Measurements from ENCODE around the gene COX20. TPM values are rescaled to one million over a fixed set of nuclear protein-coding genes. Genes with fewer than 3 reads are reported as not detected.

COX20 gene
- total and polyA plus RNA-seq, 3 donors from 2014 or later, result 41.6 to 60.6 (median 52.3) TPM

DNA sequence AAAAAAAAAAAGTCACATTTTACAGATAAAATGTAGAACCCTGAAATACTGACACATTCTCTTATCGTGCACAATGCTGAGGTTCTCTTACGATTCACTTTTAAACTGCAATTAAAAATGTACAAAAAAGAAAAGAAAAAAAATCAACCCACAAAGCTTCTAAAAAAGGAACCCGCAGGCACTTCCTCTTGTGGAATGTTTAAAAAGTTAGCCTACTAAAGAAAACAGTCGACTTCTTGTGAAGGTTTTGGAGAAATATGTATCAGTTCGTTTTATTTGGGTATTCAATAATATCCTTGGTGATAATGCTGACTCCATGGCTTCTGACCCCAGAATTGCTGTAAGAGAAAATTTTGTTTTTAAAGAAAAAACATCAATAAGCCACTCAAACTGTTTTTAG lies 18.7 kb downstream of the COX20 start:
- Histone ChIP-seq H3K36me3 (ENCODE audit: low read depth, missing control alignments) (no peaks in the 10 kb centered on the region), H3K9me3 (no peaks in the 10 kb centered on the region), H3K4me3 (no peak overlapping the region), H3K27ac (no peak overlapping the region), H3K27me3 (no peaks in the 10 kb centered on the region), H3K4me1 (no peaks in the 10 kb centered on the region)
- no peak for DNase-seq
- TF ChIP-seq, protein P1, sequence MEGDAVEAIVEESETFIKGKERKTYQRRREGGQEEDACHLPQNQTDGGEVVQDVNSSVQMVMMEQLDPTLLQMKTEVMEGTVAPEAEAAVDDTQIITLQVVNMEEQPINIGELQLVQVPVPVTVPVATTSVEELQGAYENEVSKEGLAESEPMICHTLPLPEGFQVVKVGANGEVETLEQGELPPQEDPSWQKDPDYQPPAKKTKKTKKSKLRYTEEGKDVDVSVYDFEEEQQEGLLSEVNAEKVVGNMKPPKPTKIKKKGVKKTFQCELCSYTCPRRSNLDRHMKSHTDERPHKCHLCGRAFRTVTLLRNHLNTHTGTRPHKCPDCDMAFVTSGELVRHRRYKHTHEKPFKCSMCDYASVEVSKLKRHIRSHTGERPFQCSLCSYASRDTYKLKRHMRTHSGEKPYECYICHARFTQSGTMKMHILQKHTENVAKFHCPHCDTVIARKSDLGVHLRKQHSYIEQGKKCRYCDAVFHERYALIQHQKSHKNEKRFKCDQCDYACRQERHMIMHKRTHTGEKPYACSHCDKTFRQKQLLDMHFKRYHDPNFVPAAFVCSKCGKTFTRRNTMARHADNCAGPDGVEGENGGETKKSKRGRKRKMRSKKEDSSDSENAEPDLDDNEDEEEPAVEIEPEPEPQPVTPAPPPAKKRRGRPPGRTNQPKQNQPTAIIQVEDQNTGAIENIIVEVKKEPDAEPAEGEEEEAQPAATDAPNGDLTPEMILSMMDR (IDR thresholded peaks at IDR 0.05), result no peak
- TF ChIP-seq POLR2A (IDR thresholded peaks at IDR 0.05), result no peak
- intact Hi-C loops (cut with DNase I; ENCODE audit: low total_unique reads), result no loop called here
- WGBS, 2 donors, result 51 to 65% methylated on average over 5 of the region's 5 CpGs

- Histone ChIP-seq H3K4me3 (no peak overlapping the region), H3K27ac (no peak overlapping the region), H3K9me3 (no peaks in the 10 kb centered on the region), H3K27me3 (no peaks in the 10 kb centered on the region), H3K36me3 (ENCODE audit: low read depth, missing control alignments) (no peaks in the 10 kb centered on the region), H3K4me1 (peaks cover 5% of the 10 kb centered on the region)
- intact Hi-C loops (cut with DNase I; ENCODE audit: low total_unique reads), result no loop called here
- TF ChIP-seq POLR2A (IDR thresholded peaks at IDR 0.05), result no peak
- TF ChIP-seq, protein P1 (IDR thresholded peaks at IDR 0.05), result no peak
- WGBS, 2 donors, result 74 to 76% methylated on average over 7 of the region's 7 CpGs
- no peak for DNase-seq
Observed at GRCh38 chr1:244854865-244855578, 19.6 kb downstream of the COX20 start.

DNA sequence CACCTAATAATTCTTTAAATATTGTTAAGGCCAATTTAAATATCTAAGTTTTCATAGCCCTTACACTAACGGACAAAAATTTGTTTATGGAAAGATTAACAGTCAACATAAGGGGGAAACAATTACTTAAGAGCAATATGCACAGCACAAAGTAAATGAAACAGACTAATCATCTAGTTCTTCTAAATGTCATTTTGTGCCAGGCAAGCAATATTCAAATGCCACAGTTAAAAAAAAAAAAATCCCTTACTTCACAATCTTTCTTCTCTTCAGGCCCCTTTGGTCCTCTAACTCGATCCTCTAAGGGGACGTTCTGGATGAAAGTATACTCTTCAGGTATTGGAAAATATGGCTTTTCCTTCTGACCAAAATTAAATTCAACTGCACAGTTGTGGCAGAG lies 22.3 kb downstream of the COX20 start:
- Histone ChIP-seq H3K27me3 (no peaks in the 10 kb centered on the region), H3K9me3 (no peaks in the 10 kb centered on the region), H3K36me3 (ENCODE audit: low read depth, missing control alignments) (no peaks in the 10 kb centered on the region), H3K4me3 (no peak overlapping the region), H3K4me1 (peaks cover 13% of the 10 kb centered on the region), H3K27ac (no peak overlapping the region)
- intact Hi-C loops (cut with DNase I; ENCODE audit: low total_unique reads), result no loop called here
- WGBS, 2 donors, result 67 to 82% methylated on average over 3 of the region's 3 CpGs
- TF ChIP-seq, protein P1 (IDR thresholded peaks at IDR 0.05), result no peak
- no peak for TF ChIP-seq POLR2A (IDR thresholded peaks at IDR 0.05)
- no peak for DNase-seq

DNA sequence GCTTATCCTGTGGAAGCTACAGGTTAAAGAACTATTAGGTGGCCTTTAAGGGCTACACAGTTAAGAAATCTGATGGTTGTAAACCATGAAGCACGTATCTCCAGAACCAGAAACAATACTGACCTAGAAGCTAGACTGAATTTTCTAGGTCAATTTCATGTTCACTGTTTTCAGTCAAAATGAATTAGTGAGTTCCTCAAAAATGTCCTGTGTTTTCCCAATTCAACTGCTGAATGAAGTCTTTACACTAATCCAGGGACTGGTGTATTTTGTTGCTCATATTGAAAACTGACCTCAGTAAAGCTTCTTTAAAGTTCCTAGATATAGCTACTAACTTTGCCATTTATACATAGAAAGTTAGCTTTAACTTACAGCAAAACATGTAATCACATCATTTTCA lies 22.9 kb downstream of the COX20 start:
- no peaks in the 10 kb centered on the region for H3K9me3 ChIP-seq
- H3K36me3 ChIP-seq (ENCODE audit: low read depth, missing control alignments), result no peaks in the 10 kb centered on the region
- intact Hi-C loops (cut with DNase I; ENCODE audit: low total_unique reads), result no loop called here

More for the DNA sequence above, 22.9 kb downstream of the COX20 start:
- Histone ChIP-seq H3K4me1 (peaks cover 13% of the 10 kb centered on the region), H3K27ac (no peak overlapping the region), H3K27me3 (no peaks in the 10 kb centered on the region), H3K4me3 (no peak overlapping the region)
- DNase-seq, result no peak
- no peak for TF ChIP-seq POLR2A (IDR thresholded peaks at IDR 0.05)
- TF ChIP-seq, protein P1 (IDR thresholded peaks at IDR 0.05), result no peak
- WGBS, 2 donors, result 58 to 65% methylated on average over 1 of the region's 1 CpG
